Loucy (cell line): ENCODE results near the gene FARP1.

Experiments
- CTCF ChIP-seq: fragments of 200-600 bp; sonication (generic); conservative IDR thresholded peaks from 2 replicates; pipeline ENCODE4 v1.5.1; 2014; ENCODE audit warnings: mild to moderate bottlenecking, antibody characterized with exemption, low read length
- EZH2phosphoT487 ChIP-seq: fragments of 200-600 bp; IDR thresholded peaks from 2 replicates; pipeline ENCODE4 v1.6.1; 2018; ENCODE audit warnings: antibody characterized with exemption, mild to moderate bottlenecking, moderate library complexity, borderline replicate concordance

GRCh38 chr13:98299235-98299965 is 156.5 kb downstream of the FARP1 start:
- TF ChIP-seq CTCF (no peak), EZH2phosphoT487 (no peak)
